Activated CD4-positive, alpha-beta T cell treated with anti-CD3 and anti-CD28 coated beads for 4 hours (primary cell): ENCODE data around the gene FAM131C.

Experiments used
- DNase-seq, 2 donors: peaks; one replicate each; pipeline ENCODE4 v3.0.0-alpha.2; 2020

Gene FAM131C

GRCh38 chr1:16013908-16014258, 59.6 kb downstream of the FAM131C start:
- no peak for DNase-seq

GRCh38 chr1:16013220-16013907, 60.1 kb downstream of the FAM131C start:
- DNase-seq = peak; percentile 65 to 69

GRCh38 chr1:16012590-16013219, 60.7 kb downstream of the FAM131C start:
- peak in 1 of 2 donors; percentile 20 for DNase-seq

- DNase-seq = no peak
Observed at GRCh38 chr1:16011936-16012589, 61.4 kb downstream of the FAM131C start.

- DNase-seq = no peak
Observed at GRCh38 chr1:16010837-16011236, 62.6 kb downstream of the FAM131C start.

- DNase-seq = no peak
Observed at GRCh38 chr1:16009678-16010077, 63.8 kb downstream of the FAM131C start.

GRCh38 chr1:16009030-16009460, 64.4 kb downstream of the FAM131C start:
- DNase-seq = peak; percentile 59 to 78
